ENCODE results near the gene CYTIP. TPM values are rescaled to one million over a fixed set of nuclear protein-coding genes. Genes with fewer than 3 reads are reported as not detected.
"Not testable (repeated sequence)": the region's sequence is repeated elsewhere in the genome, so short reads cannot be mapped to it uniquely, and the experiment has no call there.

Gene CYTIP
- total and polyA plus RNA-seq, 2 of the 4 experiments (the other 2 are of a cell fraction): not detected

DNA sequence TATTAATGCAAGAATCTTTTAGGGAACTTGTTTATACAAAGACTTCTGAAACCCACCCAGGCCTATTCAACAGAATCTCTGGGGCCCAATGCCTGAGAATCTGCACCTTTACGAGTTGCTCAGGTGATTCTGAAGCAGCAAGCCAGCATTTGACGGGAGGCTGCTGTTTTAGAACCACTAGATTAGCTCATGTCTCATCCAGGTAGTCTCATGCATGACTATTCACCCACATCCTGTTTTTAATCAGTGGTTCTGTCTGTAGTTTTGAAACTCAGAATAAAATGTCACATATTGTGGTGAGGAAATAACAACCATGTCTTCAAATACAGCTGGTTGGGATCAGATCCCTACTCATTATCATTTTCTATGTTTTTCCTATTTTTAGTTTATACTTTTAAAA, 39.5 kb downstream of the CYTIP start:
- Histone ChIP-seq H2BK5ac (ENCODE audit: low read depth, low read length, poor library complexity, severe bottlenecking) (no peak overlapping the region), H4K20me1 (ENCODE audit: insufficient read depth, low read length) (no peaks in the 10 kb centered on the region), H3K56ac (ENCODE audit: extremely low read depth, insufficient read depth, low read length) (no peak overlapping the region), H3K9me1 (ENCODE audit: insufficient read depth, low read length) (no peaks in the 10 kb centered on the region), H4K91ac (ENCODE audit: insufficient read depth, low read depth, low read length) (no peak overlapping the region), H2AK5ac (ENCODE audit: low read depth, low read length) (no peak overlapping the region), H2AFZ (replicated peaks; ENCODE audit: low read length, poor library complexity) (no peak overlapping the region), H2BK15ac (ENCODE audit: low read depth, low read length) (no peak overlapping the region), H3K9me3 (ENCODE audit: control insufficient read depth, insufficient read depth, low read length) (no peaks in the 10 kb centered on the region), H3K4me2 (ENCODE audit: low read depth, low read length) (no peak overlapping the region), H2BK120ac (ENCODE audit: low read depth, low read length) (no peak overlapping the region), H3K27me3 (ENCODE audit: control insufficient read depth, insufficient read depth, low read length) (no peaks in the 10 kb centered on the region), H4K5ac (ENCODE audit: low read depth, low read length) (no peak overlapping the region), H4K8ac (ENCODE audit: low read depth in 2 of 2, low read length in 2 of 2) (no peak overlapping the region), H2AK9ac (replicated peaks; ENCODE audit: low read depth, low read length, poor library complexity) (no peak overlapping the region), H3K4ac (ENCODE audit: low read depth, low read length) (no peak overlapping the region), H3K18ac (ENCODE audit: low read depth, low read length) (no peak overlapping the region), H3K27ac (ENCODE audit: insufficient read depth, low read length) (no peak overlapping the region), H3K36me3 (ENCODE audit: control insufficient read depth, insufficient read depth, low read length) (no peaks in the 10 kb centered on the region), H3K4me3 (ENCODE audit: insufficient read depth, low read depth, low read length) (no peak overlapping the region), H3K14ac (replicated peaks; ENCODE audit: low read depth, low read length) (no peak overlapping the region), H3K79me1 (ENCODE audit: low read depth in 1 of 2, low read length in 2 of 2) (no peaks in the 10 kb centered on the region), H3K23ac (ENCODE audit: low read depth, low read length) (no peak overlapping the region), H3K9ac (ENCODE audit: low read depth, low read length) (no peak overlapping the region), H3K4me1 (ENCODE audit: control insufficient read depth, insufficient read depth, low read length) (no peaks in the 10 kb centered on the region), H2BK20ac (ENCODE audit: low read depth, low read length) (no peak overlapping the region)
- TF ChIP-seq, protein P1, sequence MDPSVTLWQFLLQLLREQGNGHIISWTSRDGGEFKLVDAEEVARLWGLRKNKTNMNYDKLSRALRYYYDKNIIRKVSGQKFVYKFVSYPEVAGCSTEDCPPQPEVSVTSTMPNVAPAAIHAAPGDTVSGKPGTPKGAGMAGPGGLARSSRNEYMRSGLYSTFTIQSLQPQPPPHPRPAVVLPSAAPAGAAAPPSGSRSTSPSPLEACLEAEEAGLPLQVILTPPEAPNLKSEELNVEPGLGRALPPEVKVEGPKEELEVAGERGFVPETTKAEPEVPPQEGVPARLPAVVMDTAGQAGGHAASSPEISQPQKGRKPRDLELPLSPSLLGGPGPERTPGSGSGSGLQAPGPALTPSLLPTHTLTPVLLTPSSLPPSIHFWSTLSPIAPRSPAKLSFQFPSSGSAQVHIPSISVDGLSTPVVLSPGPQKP (IDR thresholded peaks at IDR 0.05; ENCODE audit: borderline replicate concordance, low read depth, low read length): no peak
- TF ChIP-seq CHD1 (IDR thresholded peaks at IDR 0.05; ENCODE audit: low read depth, low read length) (no peak), MXI1 (IDR thresholded peaks at IDR 0.05; ENCODE audit: borderline replicate concordance, low read depth, low read length) (no peak), MAZ (IDR thresholded peaks at IDR 0.05; ENCODE audit: borderline replicate concordance, low read depth, low read length) (no peak), FOS (IDR thresholded peaks at IDR 0.05; ENCODE audit: low read depth, low read length) (no peak)
- in situ Hi-C loops (cut with MboI; ENCODE audit: low sequenced_read_pairs) (no loop called here), intact Hi-C loops (cut with micrococcal nuclease) (no loop called here), dilution Hi-C loops (cut with HindIII; ENCODE audit: low sequenced_read_pairs, unreplicated experiment) (no loop called here)
- DNase-seq (no peak), ATAC-seq (ENCODE audit: low read depth) (no peak)
- no TSS peak for BruUV-seq (replicated peaks)
- WGBS, 2 experiments (ENCODE audit: extremely low coverage in 2 of 2, insufficient read length in 1 of 2): no CpG with 5 or more reads among the region's 2 CpGs
- CTCF ChIA-PET: no interaction called here
- POLR2A ChIA-PET (ENCODE audit: unreplicated experiment): no interaction called here

DNA sequence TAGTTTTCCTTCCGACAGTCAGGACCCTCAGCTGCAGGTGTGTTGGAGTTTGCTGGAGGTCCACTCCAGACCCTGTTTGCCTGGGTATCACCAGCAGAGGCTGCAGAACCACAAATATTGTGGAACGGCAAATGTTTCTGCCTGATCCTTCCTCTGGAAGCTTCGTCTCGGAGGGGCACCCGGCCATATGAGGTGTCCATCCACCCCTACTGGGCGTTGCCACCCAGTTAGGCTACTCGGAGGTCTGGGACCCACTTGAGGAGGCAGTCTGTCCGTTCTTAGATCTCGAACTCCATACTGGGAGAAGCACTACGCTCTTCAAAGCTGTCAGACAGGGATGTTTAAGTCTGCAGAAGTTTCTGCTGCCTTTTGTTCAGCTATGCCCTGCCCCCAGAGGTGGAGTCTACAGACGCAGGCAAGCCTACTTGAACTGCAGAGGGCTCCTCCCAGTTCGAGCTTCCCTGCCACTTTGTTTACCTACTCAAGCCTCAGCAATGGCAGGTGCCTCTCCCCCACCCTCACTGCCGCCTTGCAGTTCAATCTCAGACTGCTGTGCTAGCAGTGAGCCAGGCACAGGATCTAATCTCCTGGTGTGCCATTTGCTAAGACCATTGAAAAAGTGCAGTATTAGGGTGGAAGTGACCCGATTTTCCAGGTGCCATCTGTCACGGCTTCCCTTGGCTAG, 40.9 kb downstream of the CYTIP start:
- H3K23ac ChIP-seq (ENCODE audit: low read depth, low read length); H3K27ac ChIP-seq (ENCODE audit: insufficient read depth, low read length); H3K4ac ChIP-seq (ENCODE audit: low read depth, low read length); DNase-seq; in situ Hi-C loops (cut with MboI; ENCODE audit: low sequenced_read_pairs); H2AK9ac ChIP-seq (replicated peaks; ENCODE audit: low read depth, low read length, poor library complexity); H2AFZ ChIP-seq (replicated peaks; ENCODE audit: low read length, poor library complexity); H3K4me2 ChIP-seq (ENCODE audit: low read depth, low read length); H3K27me3 ChIP-seq (ENCODE audit: control insufficient read depth, insufficient read depth, low read length); H2BK15ac ChIP-seq (ENCODE audit: low read depth, low read length); H3K79me1 ChIP-seq (ENCODE audit: low read depth in 1 of 2, low read length in 2 of 2); H4K8ac ChIP-seq (ENCODE audit: low read depth in 2 of 2, low read length in 2 of 2); H3K56ac ChIP-seq (ENCODE audit: extremely low read depth, insufficient read depth, low read length); H3K14ac ChIP-seq (replicated peaks; ENCODE audit: low read depth, low read length); POLR2A ChIA-PET (ENCODE audit: unreplicated experiment); H3K18ac ChIP-seq (ENCODE audit: low read depth, low read length); H3K36me3 ChIP-seq (ENCODE audit: control insufficient read depth, insufficient read depth, low read length); H2BK20ac ChIP-seq (ENCODE audit: low read depth, low read length); H3K9me3 ChIP-seq (ENCODE audit: control insufficient read depth, insufficient read depth, low read length); H2AK5ac ChIP-seq (ENCODE audit: low read depth, low read length); H4K5ac ChIP-seq (ENCODE audit: low read depth, low read length); H4K20me1 ChIP-seq (ENCODE audit: insufficient read depth, low read length); ATAC-seq (ENCODE audit: low read depth); H4K91ac ChIP-seq (ENCODE audit: insufficient read depth, low read depth, low read length); dilution Hi-C loops (cut with HindIII; ENCODE audit: low sequenced_read_pairs, unreplicated experiment); H2BK120ac ChIP-seq (ENCODE audit: low read depth, low read length); CTCF ChIA-PET; H3K9me1 ChIP-seq (ENCODE audit: insufficient read depth, low read length); BruUV-seq (replicated peaks); intact Hi-C loops (cut with micrococcal nuclease); H2BK5ac ChIP-seq (ENCODE audit: low read depth, low read length, poor library complexity, severe bottlenecking); H3K4me3 ChIP-seq (ENCODE audit: insufficient read depth, low read depth, low read length); H3K9ac ChIP-seq (ENCODE audit: low read depth, low read length); H3K4me1 ChIP-seq (ENCODE audit: control insufficient read depth, insufficient read depth, low read length): not testable (repeated sequence)
- 40% methylated on average over 3 of the region's 15 CpGs; no CpG with 5 or more reads in 1 of the 2 experiments for WGBS, 2 experiments (ENCODE audit: extremely low coverage in 2 of 2, insufficient read length in 1 of 2)
